Astrocyte (in vitro differentiated cells and primary cell): Measurements from ENCODE around the gene PPP2R5E. TPM values are rescaled to one million over a fixed set of nuclear protein-coding genes. Genes with fewer than 3 reads are reported as not detected.

ENCODE experiments used
- DNase-seq: peaks from one replicate; pipeline ENCODE4 v3.0.0-alpha.2; 2010; ENCODE audit warnings: low read depth
- FAIRE-seq: peaks from 2 replicates; lab custom pipeline; 2011; peaks lifted over from hg19 to GRCh38; lab: Jason Lieb, UNC
- H2AFZ ChIP-seq: 2 replicates; pipeline ENCODE4 v1.6.0; 2012; ENCODE audit warnings: low read depth, low read length, inconsistent platforms
- H3K27ac ChIP-seq: 2 replicates; pipeline ENCODE4 v1.5.1; 2011; ENCODE audit warnings: low read depth, low read length, inconsistent platforms
- H3K27me3 ChIP-seq: 2 replicates; pipeline ENCODE4 v1.6.0; 2011; ENCODE audit warnings: low read length, inconsistent platforms; ENCODE audit not compliant: insufficient read depth
- H3K36me3 ChIP-seq: 2 replicates; pipeline ENCODE4 v1.5.1; 2011; ENCODE audit warnings: low read length, inconsistent platforms; ENCODE audit not compliant: insufficient read depth
- H3K4me1 ChIP-seq: 2 replicates; pipeline ENCODE4 v1.5.1; 2011; ENCODE audit warnings: low read length, inconsistent platforms; ENCODE audit not compliant: insufficient read depth
- H3K4me2 ChIP-seq: 2 replicates; pipeline ENCODE4 v1.6.0; 2012; ENCODE audit warnings: low read length, inconsistent platforms
- H3K4me3 ChIP-seq: 2 replicates; pipeline ENCODE4 v1.5.1; 2011; ENCODE audit warnings: low read depth, mild to moderate bottlenecking, low read length, inconsistent platforms; ENCODE audit not compliant: insufficient read depth
- H3K79me2 ChIP-seq: 2 replicates; pipeline ENCODE4 v1.6.0; 2012; ENCODE audit warnings: mild to moderate bottlenecking, low read length, inconsistent platforms; ENCODE audit not compliant: insufficient read depth
- H3K9ac ChIP-seq: 2 replicates; pipeline ENCODE4 v1.6.0; 2012; ENCODE audit warnings: mild to moderate bottlenecking, low read length, inconsistent platforms
- H3K9me3 ChIP-seq: 2 replicates; pipeline ENCODE4 v1.5.1; 2012; ENCODE audit warnings: low read depth, mild to moderate bottlenecking, low read length, inconsistent platforms; ENCODE audit not compliant: insufficient read depth
- H4K20me1 ChIP-seq: 2 replicates; pipeline ENCODE4 v1.6.0; 2012; ENCODE audit warnings: low read length, inconsistent platforms; ENCODE audit not compliant: insufficient read depth
- H3K27ac Mint-ChIP-seq: one replicate; pipeline ENCODE4 v1.8.0; 2021; ENCODE audit warnings: mild to moderate bottlenecking, mixed read lengths; ENCODE audit not compliant: unreplicated experiment
- H3K27me3 Mint-ChIP-seq: one replicate; pipeline ENCODE4 v1.8.0; 2021; ENCODE audit warnings: low read depth, mixed read lengths; ENCODE audit not compliant: unreplicated experiment
- H3K36me3 Mint-ChIP-seq: one replicate; pipeline ENCODE4 v1.8.0; 2021; ENCODE audit warnings: low read depth, mixed read lengths; ENCODE audit not compliant: unreplicated experiment
- H3K4me1 Mint-ChIP-seq: one replicate; pipeline ENCODE4 v1.8.0; 2021; ENCODE audit warnings: low read depth, mixed read lengths; ENCODE audit not compliant: unreplicated experiment
- H3K4me3 Mint-ChIP-seq: one replicate; pipeline ENCODE4 v1.8.0; 2021; ENCODE audit warnings: mild to moderate bottlenecking, moderate library complexity, mixed read lengths; ENCODE audit not compliant: unreplicated experiment
- H3K9me3 Mint-ChIP-seq: one replicate; pipeline ENCODE4 v1.8.0; 2021; ENCODE audit warnings: mild to moderate bottlenecking, mixed read lengths; ENCODE audit not compliant: unreplicated experiment
- CTCF ChIP-seq: IDR thresholded peaks from 2 replicates; pipeline ENCODE4 v1.5.1; 2011; ENCODE audit warnings: low read depth, mild to moderate bottlenecking, inconsistent platforms, low read length, moderate library complexity; ENCODE audit not compliant: insufficient read depth
- EZH2 ChIP-seq: IDR thresholded peaks from 2 replicates; pipeline ENCODE4 v1.6.1; 2012; ENCODE audit warnings: mild to moderate bottlenecking, low read length, inconsistent platforms; ENCODE audit not compliant: insufficient read depth
- total RNA-seq: library from RNA; stranded (reverse); gene quantifications from 2 replicates; pipeline ENCODE4 v1.2.1, GENCODE V29; 2021

Gene PPP2R5E
- total RNA-seq, 1 donor from 2014 or later = 69.3 TPM

GRCh38 chr14:63344336-63344735 lies 198.8 kb downstream of the PPP2R5E start:
- DNase-seq = no peak
- Mint-ChIP-seq H3K36me3 (peaks cover 2% of the 10 kb centered on the region), H3K27ac (no peak overlapping the region), H3K27me3 (peaks cover 1% of the 10 kb centered on the region), H3K4me3 (no peak overlapping the region), H3K9me3 (no peaks in the 10 kb centered on the region), H3K4me1 (no peaks in the 10 kb centered on the region)
- Histone ChIP-seq H3K27ac (no peak overlapping the region), H2AFZ (no peak overlapping the region), H3K9me3 (no peaks in the 10 kb centered on the region), H3K9ac (no peak overlapping the region), H3K27me3 (no peaks in the 10 kb centered on the region), H3K4me3 (no peak overlapping the region), H3K4me1 (peaks cover 4% of the 10 kb centered on the region), H3K36me3 (no peaks in the 10 kb centered on the region), H3K4me2 (no peak overlapping the region), H4K20me1 (no peaks in the 10 kb centered on the region), H3K79me2 (no peaks in the 10 kb centered on the region)
- TF ChIP-seq CTCF = no peak
- TF ChIP-seq EZH2 = no peak
- FAIRE-seq = no peak

- H3K79me2 ChIP-seq = no peaks in the 10 kb centered on the region
- no peak overlapping the region for H3K27ac ChIP-seq
- H3K36me3 ChIP-seq = no peaks in the 10 kb centered on the region
- peaks cover 2% of the 10 kb centered on the region for H3K9me3 ChIP-seq
- H3K4me2 ChIP-seq = no peak overlapping the region
- DNase-seq (no peak), FAIRE-seq (no peak)
- H3K9ac ChIP-seq = no peak overlapping the region
- no peak overlapping the region for H3K4me3 ChIP-seq
- peaks cover 4% of the 10 kb centered on the region for H3K4me1 ChIP-seq
- Mint-ChIP-seq H3K4me1 (no peaks in the 10 kb centered on the region), H3K9me3 (no peaks in the 10 kb centered on the region), H3K4me3 (no peak overlapping the region), H3K27me3 (peaks cover 1% of the 10 kb centered on the region), H3K36me3 (peaks cover 2% of the 10 kb centered on the region), H3K27ac (no peak overlapping the region)
- no peak overlapping the region for H2AFZ ChIP-seq
- H3K27me3 ChIP-seq = no peaks in the 10 kb centered on the region
- TF ChIP-seq EZH2 = no peak
- no peak for TF ChIP-seq CTCF
- no peaks in the 10 kb centered on the region for H4K20me1 ChIP-seq
These were observed 199.3 kb downstream of the PPP2R5E start for GRCh38 chr14:63343878-63344277.

GRCh38 chr14:63342371-63342770 lies 200.8 kb downstream of the PPP2R5E start:
- Mint-ChIP-seq H3K27me3 (peaks cover 1% of the 10 kb centered on the region), H3K9me3 (no peaks in the 10 kb centered on the region), H3K27ac (no peak overlapping the region), H3K4me1 (no peaks in the 10 kb centered on the region), H3K36me3 (peaks cover 2% of the 10 kb centered on the region), H3K4me3 (no peak overlapping the region)
- no peaks in the 10 kb centered on the region for H3K79me2 ChIP-seq
- H3K27me3 ChIP-seq = no peaks in the 10 kb centered on the region
- no peaks in the 10 kb centered on the region for H3K36me3 ChIP-seq
- no peak overlapping the region for H3K27ac ChIP-seq
- H3K4me2 ChIP-seq = no peak overlapping the region
- H4K20me1 ChIP-seq = no peaks in the 10 kb centered on the region
- TF ChIP-seq EZH2 (no peak), CTCF (no peak)
- H3K4me3 ChIP-seq = no peak overlapping the region
- peaks cover 5% of the 10 kb centered on the region for H3K9me3 ChIP-seq
- no peak overlapping the region for H3K9ac ChIP-seq
- H2AFZ ChIP-seq = no peak overlapping the region
- no peak for DNase-seq
- H3K4me1 ChIP-seq = peaks cover 4% of the 10 kb centered on the region
- FAIRE-seq = no peak
